ENCODE results near the gene IL6. TPM values are rescaled to one million over a fixed set of nuclear protein-coding genes. Genes with fewer than 3 reads are reported as not detected.

IL6 gene
- total RNA-seq, 1 experiment from 2014 or later = 0.52 TPM

GRCh38 chr7:22765609-22766008 is 38.6 kb downstream of the IL6 start:
- no peak for DNase-seq (ENCODE audit: low spot score)
- H3K9me3 Mint-ChIP-seq = peaks cover 26% of the 10 kb centered on the region
- TF ChIP-seq FOXP1 (CRISPR knock-in tag; IDR thresholded peaks at IDR 0.05; ENCODE audit: borderline replicate concordance) (no peak), ZBTB21 (CRISPR knock-in tag; IDR thresholded peaks at IDR 0.05; ENCODE audit: borderline replicate concordance) (no peak), E2F1 (CRISPR knock-in tag; IDR thresholded peaks at IDR 0.05) (no peak), SP1 (CRISPR knock-in tag; conservative IDR thresholded peaks at IDR 0.05) (no peak), ZNF532 (CRISPR knock-in tag; IDR thresholded peaks at IDR 0.05; ENCODE audit: borderline replicate concordance) (no peak), ZNF317 (CRISPR knock-in tag; IDR thresholded peaks at IDR 0.05; ENCODE audit: borderline replicate concordance, low read depth) (no peak)
- TF ChIP-seq, protein P1, sequence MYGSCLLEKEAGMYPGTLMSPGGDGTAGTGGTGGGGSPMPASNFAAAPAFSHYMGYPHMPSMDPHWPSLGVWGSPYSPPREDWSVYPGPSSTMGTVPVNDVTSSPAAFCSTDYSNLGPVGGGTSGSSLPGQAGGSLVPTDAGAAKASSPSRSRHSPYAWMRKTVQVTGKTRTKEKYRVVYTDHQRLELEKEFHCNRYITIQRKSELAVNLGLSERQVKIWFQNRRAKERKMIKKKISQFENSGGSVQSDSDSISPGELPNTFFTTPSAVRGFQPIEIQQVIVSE (CRISPR knock-in tag; IDR thresholded peaks at IDR 0.05; ENCODE audit: borderline replicate concordance) = no peak
- TF ChIP-seq, protein P2, sequence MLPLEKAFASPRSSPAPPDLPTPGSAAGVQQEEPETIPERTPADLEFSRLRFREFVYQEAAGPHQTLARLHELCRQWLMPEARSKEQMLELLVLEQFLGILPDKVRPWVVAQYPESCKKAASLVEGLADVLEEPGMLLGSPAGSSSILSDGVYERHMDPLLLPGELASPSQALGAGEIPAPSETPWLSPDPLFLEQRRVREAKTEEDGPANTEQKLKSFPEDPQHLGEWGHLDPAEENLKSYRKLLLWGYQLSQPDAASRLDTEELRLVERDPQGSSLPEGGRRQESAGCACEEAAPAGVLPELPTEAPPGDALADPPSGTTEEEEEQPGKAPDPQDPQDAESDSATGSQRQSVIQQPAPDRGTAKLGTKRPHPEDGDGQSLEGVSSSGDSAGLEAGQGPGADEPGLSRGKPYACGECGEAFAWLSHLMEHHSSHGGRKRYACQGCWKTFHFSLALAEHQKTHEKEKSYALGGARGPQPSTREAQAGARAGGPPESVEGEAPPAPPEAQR (CRISPR knock-in tag; IDR thresholded peaks at IDR 0.05) = no peak
- ChIA-PET CTCF (interaction anchor here (0.6 kb wide), 1 partner anchor 9 kb away, joined by 3 read pairs; no protein-coding TSS in a partner anchor), POLR2A (no interaction called here)
- no peaks in the 10 kb centered on the region for H3K4me1 Mint-ChIP-seq
- H3K4me3 Mint-ChIP-seq = no peak overlapping the region
- no peak overlapping the region for H3K27ac Mint-ChIP-seq
- no peak for ATAC-seq
- peaks cover 8% of the 10 kb centered on the region; the same call in 1 of the 2 replicates for H3K36me3 Mint-ChIP-seq
- no peaks in the 10 kb centered on the region for H3K27me3 Mint-ChIP-seq (ENCODE audit: low read depth)

DNA sequence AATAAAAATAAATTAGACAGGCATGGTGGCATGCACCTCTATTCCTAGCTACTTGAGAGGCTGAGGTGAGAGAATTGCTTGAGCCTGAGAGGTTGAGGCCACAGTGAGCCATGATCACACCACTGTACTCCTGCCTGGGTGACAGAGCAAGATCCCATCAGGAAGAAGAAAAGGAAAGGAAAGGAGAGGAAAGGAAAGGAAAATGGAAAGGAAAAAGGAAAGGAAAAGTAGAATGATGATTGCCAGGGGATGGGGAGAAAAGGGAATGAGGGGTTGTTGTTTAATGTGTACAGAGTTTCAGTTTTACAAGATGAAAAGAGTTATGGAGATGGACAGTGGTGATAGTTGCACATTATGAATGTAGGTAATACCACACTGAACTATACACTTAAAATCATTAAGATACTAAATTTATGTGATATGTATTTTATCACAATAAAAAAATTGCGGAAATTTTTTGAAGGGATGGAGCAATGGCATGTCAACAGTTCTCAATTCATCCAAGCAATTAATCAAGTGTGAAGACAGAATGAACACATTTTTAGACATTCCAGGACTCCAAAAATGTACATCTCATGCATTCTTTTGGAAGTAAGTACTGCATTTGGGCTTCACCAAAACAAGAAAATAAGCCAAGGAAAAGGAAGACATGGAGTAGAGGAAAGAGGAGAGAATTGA is 44.3 kb downstream of the IL6 start:
- CTCF ChIA-PET = interaction anchor here (1.7 kb wide), 1 partner anchor 11 kb away, joined by 13 read pairs; no protein-coding TSS in a partner anchor
- TF ChIP-seq, protein P3, sequence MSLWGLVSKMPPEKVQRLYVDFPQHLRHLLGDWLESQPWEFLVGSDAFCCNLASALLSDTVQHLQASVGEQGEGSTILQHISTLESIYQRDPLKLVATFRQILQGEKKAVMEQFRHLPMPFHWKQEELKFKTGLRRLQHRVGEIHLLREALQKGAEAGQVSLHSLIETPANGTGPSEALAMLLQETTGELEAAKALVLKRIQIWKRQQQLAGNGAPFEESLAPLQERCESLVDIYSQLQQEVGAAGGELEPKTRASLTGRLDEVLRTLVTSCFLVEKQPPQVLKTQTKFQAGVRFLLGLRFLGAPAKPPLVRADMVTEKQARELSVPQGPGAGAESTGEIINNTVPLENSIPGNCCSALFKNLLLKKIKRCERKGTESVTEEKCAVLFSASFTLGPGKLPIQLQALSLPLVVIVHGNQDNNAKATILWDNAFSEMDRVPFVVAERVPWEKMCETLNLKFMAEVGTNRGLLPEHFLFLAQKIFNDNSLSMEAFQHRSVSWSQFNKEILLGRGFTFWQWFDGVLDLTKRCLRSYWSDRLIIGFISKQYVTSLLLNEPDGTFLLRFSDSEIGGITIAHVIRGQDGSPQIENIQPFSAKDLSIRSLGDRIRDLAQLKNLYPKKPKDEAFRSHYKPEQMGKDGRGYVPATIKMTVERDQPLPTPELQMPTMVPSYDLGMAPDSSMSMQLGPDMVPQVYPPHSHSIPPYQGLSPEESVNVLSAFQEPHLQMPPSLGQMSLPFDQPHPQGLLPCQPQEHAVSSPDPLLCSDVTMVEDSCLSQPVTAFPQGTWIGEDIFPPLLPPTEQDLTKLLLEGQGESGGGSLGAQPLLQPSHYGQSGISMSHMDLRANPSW (CRISPR knock-in tag; conservative IDR thresholded peaks at IDR 0.05; ENCODE audit: low read depth) = no peak
- no peak for TF ChIP-seq ZNF263 (CRISPR knock-in tag; IDR thresholded peaks at IDR 0.05; ENCODE audit: low read depth)
- no peak for TF ChIP-seq JAZF1 (CRISPR knock-in tag; IDR thresholded peaks at IDR 0.05)
- TF ChIP-seq, protein P4, sequence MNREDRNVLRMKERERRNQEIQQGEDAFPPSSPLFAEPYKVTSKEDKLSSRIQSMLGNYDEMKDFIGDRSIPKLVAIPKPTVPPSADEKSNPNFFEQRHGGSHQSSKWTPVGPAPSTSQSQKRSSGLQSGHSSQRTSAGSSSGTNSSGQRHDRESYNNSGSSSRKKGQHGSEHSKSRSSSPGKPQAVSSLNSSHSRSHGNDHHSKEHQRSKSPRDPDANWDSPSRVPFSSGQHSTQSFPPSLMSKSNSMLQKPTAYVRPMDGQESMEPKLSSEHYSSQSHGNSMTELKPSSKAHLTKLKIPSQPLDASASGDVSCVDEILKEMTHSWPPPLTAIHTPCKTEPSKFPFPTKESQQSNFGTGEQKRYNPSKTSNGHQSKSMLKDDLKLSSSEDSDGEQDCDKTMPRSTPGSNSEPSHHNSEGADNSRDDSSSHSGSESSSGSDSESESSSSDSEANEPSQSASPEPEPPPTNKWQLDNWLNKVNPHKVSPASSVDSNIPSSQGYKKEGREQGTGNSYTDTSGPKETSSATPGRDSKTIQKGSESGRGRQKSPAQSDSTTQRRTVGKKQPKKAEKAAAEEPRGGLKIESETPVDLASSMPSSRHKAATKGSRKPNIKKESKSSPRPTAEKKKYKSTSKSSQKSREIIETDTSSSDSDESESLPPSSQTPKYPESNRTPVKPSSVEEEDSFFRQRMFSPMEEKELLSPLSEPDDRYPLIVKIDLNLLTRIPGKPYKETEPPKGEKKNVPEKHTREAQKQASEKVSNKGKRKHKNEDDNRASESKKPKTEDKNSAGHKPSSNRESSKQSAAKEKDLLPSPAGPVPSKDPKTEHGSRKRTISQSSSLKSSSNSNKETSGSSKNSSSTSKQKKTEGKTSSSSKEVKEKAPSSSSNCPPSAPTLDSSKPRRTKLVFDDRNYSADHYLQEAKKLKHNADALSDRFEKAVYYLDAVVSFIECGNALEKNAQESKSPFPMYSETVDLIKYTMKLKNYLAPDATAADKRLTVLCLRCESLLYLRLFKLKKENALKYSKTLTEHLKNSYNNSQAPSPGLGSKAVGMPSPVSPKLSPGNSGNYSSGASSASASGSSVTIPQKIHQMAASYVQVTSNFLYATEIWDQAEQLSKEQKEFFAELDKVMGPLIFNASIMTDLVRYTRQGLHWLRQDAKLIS (CRISPR knock-in tag; IDR thresholded peaks at IDR 0.05; ENCODE audit: borderline replicate concordance) = no peak
- no peak for TF ChIP-seq ZBTB21 (CRISPR knock-in tag; IDR thresholded peaks at IDR 0.05; ENCODE audit: borderline replicate concordance)
- DNase-seq (ENCODE audit: low spot score) (no peak), ATAC-seq (no peak)
- H3K9me3 Mint-ChIP-seq = peaks cover 14% of the 10 kb centered on the region
- no peak overlapping the region for H3K27ac Mint-ChIP-seq
- peaks cover 8% of the 10 kb centered on the region; the same call in 1 of the 2 replicates for H3K36me3 Mint-ChIP-seq
- H3K27me3 Mint-ChIP-seq (ENCODE audit: low read depth) = no peaks in the 10 kb centered on the region
- POLR2A ChIA-PET = no interaction called here
- no peaks in the 10 kb centered on the region for H3K4me1 Mint-ChIP-seq
- H3K4me3 Mint-ChIP-seq = no peak overlapping the region

Measured in WTC11 (cell line).